Parathyroid adenoma (tissue), 2 donors: ENCODE measurements around the gene TIMM44.

Experiments used
- H2AFZ ChIP-seq: fragments of 300-600 bp; sonication (generic); one replicate; pipeline ENCODE4 v1.7.0; 2017; ENCODE audit warnings: antibody characterized with exemption, mild to moderate bottlenecking
- H3K27ac ChIP-seq: fragments of 300-600 bp; sonication (generic); one replicate; pipeline ENCODE4 v1.7.0; 2017
- H3K27me3 ChIP-seq: fragments of 300-600 bp; sonication (generic); one replicate; pipeline ENCODE4 v1.7.0; 2017; ENCODE audit warnings: low read length; ENCODE audit not compliant: control insufficient read depth, insufficient read depth
- H3K36me3 ChIP-seq: fragments of 300-600 bp; sonication (generic); one replicate; pipeline ENCODE4 v1.7.0; 2017; ENCODE audit warnings: low read length; ENCODE audit not compliant: control insufficient read depth, insufficient read depth
- H3K4me1 ChIP-seq: fragments of 300-600 bp; sonication (generic); one replicate; pipeline ENCODE4 v1.7.0; 2017; ENCODE audit warnings: control low read depth
- H3K4me2 ChIP-seq: fragments of 300-600 bp; sonication (generic); one replicate; pipeline ENCODE4 v1.7.0; 2017; ENCODE audit warnings: low read length
- H3K4me3 ChIP-seq: fragments of 300-600 bp; sonication (generic); one replicate; pipeline ENCODE4 v1.7.0; 2017; ENCODE audit warnings: low read depth, low read length
- H3K79me2 ChIP-seq: fragments of 300-600 bp; sonication (generic); one replicate; pipeline ENCODE4 v1.7.0; 2017; ENCODE audit warnings: control low read depth
- H3K9ac ChIP-seq: fragments of 300-600 bp; sonication (generic); one replicate; pipeline ENCODE4 v1.7.0; 2017; ENCODE audit warnings: mild to moderate bottlenecking
- H3K9me3 ChIP-seq: fragments of 300-600 bp; sonication (generic); one replicate; pipeline ENCODE4 v1.7.0; 2017; ENCODE audit warnings: low read length; ENCODE audit not compliant: control insufficient read depth
- CTCF ChIP-seq: fragments of 300-600 bp; sonication (generic); IDR thresholded peaks from one replicate; pipeline ENCODE4 v1.7.0; 2017; ENCODE audit warnings: antibody characterized with exemption, mild to moderate bottlenecking
- donor health status: primary hyperparathyroidism.

TIMM44 gene

DNA sequence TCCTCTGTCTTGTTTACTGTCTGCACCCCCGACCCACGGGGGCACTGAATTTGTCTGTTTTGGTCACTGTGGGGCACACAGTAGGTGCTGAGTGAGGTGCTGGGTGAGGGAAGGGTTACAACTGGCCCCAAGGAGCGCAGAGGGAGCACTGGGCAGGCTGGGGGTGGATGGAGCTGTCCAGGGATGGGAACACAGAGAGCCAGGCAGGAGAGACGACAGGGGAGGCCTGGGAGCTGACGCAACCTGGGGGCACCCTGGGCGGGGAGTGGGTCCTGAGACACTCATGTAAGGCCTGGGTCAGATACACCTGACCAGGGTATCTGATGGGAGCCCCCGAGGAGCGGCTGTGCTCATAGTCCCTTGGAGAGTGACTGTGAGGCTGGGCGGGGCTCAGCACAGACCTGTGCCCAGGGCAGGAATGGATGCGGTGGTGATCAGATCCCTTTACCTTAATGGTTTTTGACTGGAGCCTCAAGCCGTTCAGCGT, 37.2 kb upstream of the TIMM44 start:
- Histone ChIP-seq H3K27ac (no peak overlapping the region), H3K9me3 (no peaks in the 10 kb centered on the region), H3K9ac (no peak overlapping the region), H3K36me3 (no peaks in the 10 kb centered on the region), H3K4me3 (no peak overlapping the region), H3K27me3 (no peaks in the 10 kb centered on the region), H3K4me1 (peaks cover under 1% of the 10 kb centered on the region), H3K4me2 (no peak overlapping the region), H3K79me2 (peaks cover 80% of the 10 kb centered on the region), H2AFZ (no peak overlapping the region)
- no peak for TF ChIP-seq CTCF

DNA sequence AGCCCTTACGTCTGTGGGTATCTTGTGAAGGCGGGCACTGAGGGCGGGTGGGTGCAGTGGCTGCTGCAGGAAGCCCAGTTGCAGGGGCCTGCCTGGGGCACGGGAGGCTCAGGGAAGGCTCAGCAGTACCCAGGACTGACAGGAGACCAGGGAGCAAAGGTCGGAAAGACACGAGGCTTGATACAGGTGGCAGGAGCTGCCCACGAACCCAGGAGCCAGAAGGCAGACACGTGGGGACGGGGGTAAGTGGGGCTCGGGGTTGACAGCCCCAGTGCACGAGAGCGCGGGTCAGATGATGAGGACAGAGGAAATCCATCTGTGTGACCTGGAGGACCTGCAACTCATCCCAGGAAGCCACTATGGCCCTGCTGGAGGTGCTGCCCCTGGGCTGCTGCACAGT, 36.7 kb upstream of the TIMM44 start:
- H3K36me3 ChIP-seq: no peaks in the 10 kb centered on the region
- no peak overlapping the region for H3K4me2 ChIP-seq
- H3K27ac ChIP-seq: no peak overlapping the region

DNA sequence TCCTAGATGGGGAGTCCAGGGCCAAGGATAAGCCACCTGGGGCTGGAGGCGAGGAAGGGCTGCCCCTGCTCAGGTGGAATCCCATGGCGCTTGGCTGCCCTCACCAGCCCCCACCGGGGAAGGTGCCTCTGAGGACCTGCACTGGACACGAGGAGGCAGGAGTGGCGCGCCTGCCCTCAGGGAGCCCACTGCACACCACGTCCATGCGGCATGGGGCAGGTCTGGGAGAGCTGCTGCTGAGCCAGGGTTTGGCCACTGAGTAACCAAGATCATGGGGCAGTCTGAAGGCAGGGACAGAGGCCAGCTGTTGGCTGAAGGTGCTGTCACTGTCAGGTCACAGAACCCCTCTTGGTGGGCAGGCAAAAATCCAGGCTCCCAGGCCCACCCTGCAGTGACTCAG, 36.1 kb upstream of the TIMM44 start:
- Histone ChIP-seq H2AFZ (no peak overlapping the region), H3K4me1 (peaks cover 8% of the 10 kb centered on the region), H3K27me3 (no peaks in the 10 kb centered on the region), H3K4me2 (no peak overlapping the region), H3K36me3 (no peaks in the 10 kb centered on the region), H3K4me3 (no peak overlapping the region), H3K27ac (no peak overlapping the region), H3K79me2 (peaks cover 76% of the 10 kb centered on the region), H3K9me3 (no peaks in the 10 kb centered on the region), H3K9ac (no peak overlapping the region)
- no peak for TF ChIP-seq CTCF

More for the DNA sequence above, 36.7 kb upstream of the TIMM44 start:
- Histone ChIP-seq H3K27me3 (no peaks in the 10 kb centered on the region), H3K4me3 (no peak overlapping the region), H3K9ac (no peak overlapping the region), H3K4me1 (peaks cover 5% of the 10 kb centered on the region), H3K9me3 (no peaks in the 10 kb centered on the region), H3K79me2 (peaks cover 80% of the 10 kb centered on the region), H2AFZ (no peak overlapping the region)
- TF ChIP-seq CTCF: no peak

DNA sequence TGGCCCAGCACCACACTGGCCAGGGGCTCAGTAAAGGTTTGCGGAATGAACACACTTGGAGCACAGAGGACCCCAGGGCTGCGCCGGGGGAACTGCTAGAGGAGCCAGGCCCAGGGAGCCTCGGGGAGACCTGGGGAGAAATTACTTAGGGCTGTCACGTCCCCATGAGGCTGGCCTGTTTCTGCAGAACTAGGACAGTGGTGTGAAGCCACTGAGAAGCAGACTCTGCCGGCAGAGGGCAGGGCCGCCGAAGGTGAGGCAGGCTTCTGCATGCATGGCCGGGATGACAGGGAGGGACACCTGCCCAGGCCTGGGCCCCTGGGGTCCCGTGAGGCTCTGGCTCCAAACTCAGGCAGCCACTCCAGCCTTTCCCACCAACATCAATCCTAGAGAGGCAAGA, 35.5 kb upstream of the TIMM44 start:
- peaks cover 70% of the 10 kb centered on the region for H3K79me2 ChIP-seq
- H3K27me3 ChIP-seq: no peaks in the 10 kb centered on the region
- H3K9me3 ChIP-seq: no peaks in the 10 kb centered on the region
- H3K4me2 ChIP-seq: no peak overlapping the region
- no peak overlapping the region for H2AFZ ChIP-seq
- H3K27ac ChIP-seq: no peak overlapping the region
- no peak for TF ChIP-seq CTCF
- H3K4me3 ChIP-seq: no peak overlapping the region
- H3K36me3 ChIP-seq: no peaks in the 10 kb centered on the region
- peaks cover 8% of the 10 kb centered on the region for H3K4me1 ChIP-seq
- no peak overlapping the region for H3K9ac ChIP-seq

DNA sequence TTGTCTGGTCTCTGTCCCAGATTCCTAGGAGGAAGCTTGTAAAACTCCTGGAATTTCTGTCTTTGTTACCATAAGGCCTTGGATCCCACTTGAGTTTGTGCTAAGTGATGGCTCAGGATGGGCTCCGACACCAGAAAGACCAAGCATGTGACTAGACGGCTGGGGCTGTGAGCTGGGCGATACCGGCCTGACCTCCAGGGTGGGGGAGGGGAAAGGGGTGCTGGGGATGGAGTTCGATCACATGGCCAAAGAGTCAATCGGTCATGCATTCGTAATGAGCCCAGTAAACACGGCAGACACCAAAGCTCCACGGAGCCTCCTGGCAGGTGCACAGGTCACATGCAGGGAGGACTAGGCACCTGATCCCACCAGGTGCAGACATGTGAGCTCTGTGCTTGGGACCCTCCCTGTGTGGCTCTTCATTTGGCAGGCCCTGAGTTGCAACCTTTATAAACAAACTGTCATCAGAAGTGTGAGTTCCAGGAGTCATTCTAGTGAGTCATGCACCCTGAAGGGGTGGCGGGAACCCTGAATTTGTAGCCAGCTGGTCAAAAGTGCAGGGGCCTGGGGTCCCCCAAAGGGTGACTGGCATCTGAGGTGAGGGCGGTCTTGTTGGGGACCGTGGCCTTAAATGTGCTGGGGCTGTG, 34.8 kb upstream of the TIMM44 start:
- TF ChIP-seq CTCF: no peak
- H3K27me3 ChIP-seq: no peaks in the 10 kb centered on the region
- no peaks in the 10 kb centered on the region for H3K9me3 ChIP-seq
- no peak overlapping the region for H3K4me2 ChIP-seq
- H3K9ac ChIP-seq: no peak overlapping the region
- H3K79me2 ChIP-seq: peaks cover 69% of the 10 kb centered on the region
- no peaks in the 10 kb centered on the region for H3K36me3 ChIP-seq
- no peak overlapping the region for H3K27ac ChIP-seq
- H2AFZ ChIP-seq: no peak overlapping the region
- no peak overlapping the region for H3K4me3 ChIP-seq
- peaks cover 8% of the 10 kb centered on the region for H3K4me1 ChIP-seq
